ENCODE measurements around the gene HOXA5.

HOXA5 gene

GRCh38 chr7:27145165-27145913 lies 1.9 kb upstream of the HOXA5 start:
- DNase-seq (ENCODE audit: low spot score), result no peak
- no peak for TF ChIP-seq CTCF (IDR thresholded peaks at IDR 0.05; ENCODE audit: extremely low read depth, missing control alignments)

- DNase-seq (ENCODE audit: low spot score), result no peak
- no peak for TF ChIP-seq CTCF (IDR thresholded peaks at IDR 0.05; ENCODE audit: extremely low read depth, missing control alignments)
These were observed 1.3 kb upstream of the HOXA5 start for GRCh38 chr7:27144781-27145164.

GRCh38 chr7:27143950-27144780 lies 684 bp upstream of the HOXA5 start:
- no peak for DNase-seq (ENCODE audit: low spot score)
- no peak for TF ChIP-seq CTCF (IDR thresholded peaks at IDR 0.05; ENCODE audit: extremely low read depth, missing control alignments)

GRCh38 chr7:27142580-27143022 lies 880 bp downstream of the HOXA5 start:
- DNase-seq (ENCODE audit: low spot score), result no peak
- TF ChIP-seq CTCF (IDR thresholded peaks at IDR 0.05; ENCODE audit: extremely low read depth, missing control alignments), result no peak

GRCh38 chr7:27141923-27142579 lies 1.4 kb downstream of the HOXA5 start:
- TF ChIP-seq CTCF (IDR thresholded peaks at IDR 0.05; ENCODE audit: extremely low read depth, missing control alignments), result no peak
- no peak for DNase-seq (ENCODE audit: low spot score)

GRCh38 chr7:27141137-27141922 lies 2.2 kb downstream of the HOXA5 start:
- no peak for DNase-seq (ENCODE audit: low spot score)
- no peak for TF ChIP-seq CTCF (IDR thresholded peaks at IDR 0.05; ENCODE audit: extremely low read depth, missing control alignments)
